Rectal smooth muscle tissue (tissue), 1 donor: Measurements from ENCODE around the gene KLF5.

ENCODE experiments used
- H3K27ac ChIP-seq: one replicate; pipeline ENCODE4 v1.7.0; 2013; ENCODE audit warnings: low read depth, low read length, inconsistent platforms
- H3K27me3 ChIP-seq: one replicate; pipeline ENCODE4 v1.7.0; 2013; ENCODE audit warnings: low read length; ENCODE audit not compliant: control insufficient read depth, insufficient read depth
- H3K36me3 ChIP-seq: one replicate; pipeline ENCODE4 v1.7.0; 2013; ENCODE audit warnings: low read length; ENCODE audit not compliant: control insufficient read depth, insufficient read depth
- H3K4me1 ChIP-seq: one replicate; pipeline ENCODE4 v1.7.0; 2013; ENCODE audit warnings: low read length; ENCODE audit not compliant: control insufficient read depth, insufficient read depth
- H3K4me3 ChIP-seq: one replicate; pipeline ENCODE4 v1.7.0; 2013; ENCODE audit warnings: low read length
- H3K9ac ChIP-seq: one replicate; pipeline ENCODE4 v1.7.0; 2013; ENCODE audit warnings: low read length

KLF5 gene

DNA sequence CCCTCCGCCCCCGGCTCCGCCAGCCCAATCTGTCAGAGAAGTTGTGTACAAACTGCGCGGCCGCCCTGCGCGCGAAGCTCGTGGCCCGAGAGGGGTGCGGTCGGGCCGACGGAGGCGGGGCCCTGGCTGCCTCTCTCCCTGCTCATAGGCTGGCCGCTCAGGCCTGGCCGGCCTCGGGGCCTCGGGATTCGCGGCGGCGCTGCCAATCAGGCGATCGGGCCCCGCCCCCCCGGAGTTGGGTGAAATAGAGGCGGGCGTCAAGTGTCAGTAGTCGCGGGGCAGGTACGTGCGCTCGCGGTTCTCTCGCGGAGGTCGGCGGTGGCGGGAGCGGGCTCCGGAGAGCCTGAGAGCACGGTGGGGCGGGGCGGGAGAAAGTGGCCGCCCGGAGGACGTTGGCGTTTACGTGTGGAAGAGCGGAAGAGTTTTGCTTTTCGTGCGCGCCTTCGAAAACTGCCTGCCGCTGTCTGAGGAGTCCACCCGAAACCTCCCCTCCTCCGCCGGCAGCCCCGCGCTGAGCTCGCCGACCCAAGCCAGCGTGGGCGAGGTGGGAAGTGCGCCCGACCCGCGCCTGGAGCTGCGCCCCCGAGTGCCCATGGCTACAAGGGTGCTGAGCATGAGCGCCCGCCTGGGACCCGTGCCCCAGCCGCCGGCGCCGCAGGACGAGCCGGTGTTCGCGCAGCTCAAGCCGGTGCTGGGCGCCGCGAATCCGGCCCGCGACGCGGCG, at the start of gene KLF5:
Gene KLF5, plus strand, starts transcription at position 270 of the 724 bp plus-strand sequence. Its CDS starts 323 bp downstream, at position 593.
- Histone ChIP-seq H3K36me3 (no peaks in the 10 kb centered on the region), H3K4me1 (no peaks in the 10 kb centered on the region), H3K4me3 (peak within 1 kb of the TSS; percentile 87), H3K27me3 (no peaks in the 10 kb centered on the region), H3K27ac (peak within 1 kb of the TSS; percentile 60), H3K9ac (peak within 1 kb of the TSS; percentile 32)

DNA sequence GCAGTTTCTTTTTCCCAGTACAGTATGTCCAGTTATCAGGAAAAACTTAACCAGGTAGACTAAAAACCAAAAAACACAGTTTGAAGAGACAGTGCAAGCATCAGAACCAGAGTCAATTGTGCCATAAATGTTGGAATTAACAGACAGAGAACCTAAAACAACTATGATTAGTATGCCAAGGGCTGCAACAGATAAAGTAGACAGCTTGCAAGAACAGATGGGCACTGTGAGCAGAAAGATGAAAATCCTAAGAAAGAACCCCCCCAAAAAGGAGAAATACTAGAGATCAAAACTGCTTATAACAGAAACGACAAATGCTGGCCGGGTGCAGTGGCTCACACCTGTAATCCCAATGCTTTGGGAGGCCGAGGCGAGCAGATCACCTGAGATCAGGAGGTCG, 47.1 kb upstream of the KLF5 start:
- H3K27ac ChIP-seq: no peak overlapping the region
- H3K4me3 ChIP-seq: no peak overlapping the region
- H3K4me1 ChIP-seq: no peaks in the 10 kb centered on the region
- no peak overlapping the region for H3K9ac ChIP-seq
- no peaks in the 10 kb centered on the region for H3K27me3 ChIP-seq
- no peaks in the 10 kb centered on the region for H3K36me3 ChIP-seq

DNA sequence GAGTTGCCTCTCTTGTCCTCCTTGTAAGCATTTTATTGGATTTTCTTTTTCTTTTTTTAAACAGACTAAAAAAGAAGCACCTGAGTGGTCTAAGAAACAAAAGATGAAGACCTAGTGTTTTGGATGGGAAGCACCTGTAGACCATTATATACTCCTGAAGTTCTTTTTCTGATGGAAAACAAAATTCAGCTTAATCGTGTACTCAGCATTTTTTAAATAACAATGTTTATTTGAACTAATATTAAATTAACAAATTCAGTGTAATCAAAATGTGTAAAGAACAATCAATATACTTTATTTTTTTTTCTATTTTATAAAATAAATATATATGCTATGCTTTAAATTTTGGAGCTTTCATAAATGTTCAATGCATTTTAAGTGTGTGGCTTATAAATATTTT, 43.0 kb upstream of the KLF5 start:
- no peaks in the 10 kb centered on the region for H3K27me3 ChIP-seq
- H3K36me3 ChIP-seq: no peaks in the 10 kb centered on the region
- no peak overlapping the region for H3K27ac ChIP-seq
- no peaks in the 10 kb centered on the region for H3K4me1 ChIP-seq
- no peak overlapping the region for H3K4me3 ChIP-seq
- no peak overlapping the region for H3K9ac ChIP-seq

DNA sequence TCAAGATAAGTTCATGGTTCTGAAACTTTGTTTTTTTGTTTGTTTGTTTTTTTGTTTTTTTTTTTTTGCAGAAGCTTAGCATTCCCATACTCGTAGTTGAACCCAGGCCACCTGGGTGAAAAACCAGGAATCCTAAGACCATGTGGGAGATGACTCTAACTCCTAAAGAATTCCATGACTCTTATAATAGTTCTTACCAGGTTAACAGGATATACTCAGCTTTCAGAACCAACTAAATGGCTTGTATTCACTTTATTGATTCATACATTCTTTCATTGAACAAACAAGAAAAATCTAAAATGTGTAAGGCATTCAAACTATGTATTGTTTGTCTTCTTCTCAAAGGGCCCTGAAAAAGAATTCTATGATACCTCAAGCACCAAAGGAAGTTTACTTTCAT, 40.5 kb upstream of the KLF5 start:
- Histone ChIP-seq H3K27me3 (no peaks in the 10 kb centered on the region), H3K4me1 (no peaks in the 10 kb centered on the region), H3K27ac (no peak overlapping the region), H3K9ac (no peak overlapping the region), H3K4me3 (no peak overlapping the region), H3K36me3 (no peaks in the 10 kb centered on the region)

DNA sequence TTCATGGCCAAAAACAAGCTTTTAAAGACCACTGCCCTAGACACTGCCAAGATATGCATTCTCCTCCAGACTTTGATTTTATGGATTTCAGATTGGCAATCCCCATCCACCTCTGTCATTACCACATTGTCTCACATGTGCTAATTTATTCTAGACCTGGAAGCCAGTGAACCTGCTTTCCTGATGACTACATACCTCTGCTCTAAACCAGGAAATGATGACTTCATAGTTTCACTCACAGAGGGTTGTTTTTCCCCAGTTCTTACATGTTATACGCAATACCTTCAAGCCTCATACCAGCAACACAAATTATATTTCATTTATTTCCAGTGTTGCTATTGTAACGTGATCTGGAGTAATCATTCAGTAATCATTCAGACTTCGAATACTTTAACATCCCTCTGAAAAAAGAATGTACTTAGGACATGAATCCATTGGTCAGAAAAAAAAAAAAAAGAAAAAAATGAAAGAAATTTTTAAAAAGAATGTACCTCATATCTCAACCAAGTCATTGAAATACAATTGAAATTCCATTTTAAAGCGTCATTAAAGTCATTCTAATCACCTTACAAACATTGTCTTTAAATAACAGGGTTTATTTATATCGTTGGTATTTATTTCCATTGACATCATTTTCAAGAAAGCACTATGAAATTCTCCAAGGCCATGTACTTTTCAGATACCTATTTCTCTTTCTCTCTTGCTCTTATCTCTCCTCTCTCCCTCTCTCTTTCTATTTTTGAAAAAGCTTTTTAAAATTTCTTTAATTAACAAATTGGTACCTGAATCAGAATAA, 33.4 kb upstream of the KLF5 start:
- Histone ChIP-seq H3K27ac (no peak overlapping the region), H3K36me3 (no peaks in the 10 kb centered on the region), H3K4me3 (no peak overlapping the region), H3K9ac (no peak overlapping the region), H3K27me3 (no peaks in the 10 kb centered on the region), H3K4me1 (no peaks in the 10 kb centered on the region)

DNA sequence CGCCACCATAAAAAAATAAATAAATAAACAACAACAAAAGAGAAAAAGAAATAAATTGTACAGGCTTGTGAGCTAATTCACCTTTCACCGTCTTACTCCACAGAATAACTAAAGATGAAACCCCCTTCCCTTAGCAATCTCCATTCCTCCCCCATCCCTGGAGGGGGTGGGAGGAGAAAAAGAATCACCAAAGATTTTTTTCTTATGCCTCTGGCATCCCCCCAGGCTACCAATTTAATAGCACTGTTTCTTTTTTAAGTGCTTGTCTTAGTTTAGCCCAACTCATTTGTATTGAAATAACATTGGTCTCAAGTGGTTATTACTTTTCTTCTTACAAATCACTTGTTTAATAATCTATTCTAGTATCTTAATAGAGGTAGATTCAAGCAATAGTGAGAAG, 23.9 kb upstream of the KLF5 start:
- H3K9ac ChIP-seq: no peak overlapping the region
- no peaks in the 10 kb centered on the region for H3K27me3 ChIP-seq
- H3K27ac ChIP-seq: no peak overlapping the region
- no peaks in the 10 kb centered on the region for H3K4me1 ChIP-seq
- H3K36me3 ChIP-seq: no peaks in the 10 kb centered on the region
- no peak overlapping the region for H3K4me3 ChIP-seq

DNA sequence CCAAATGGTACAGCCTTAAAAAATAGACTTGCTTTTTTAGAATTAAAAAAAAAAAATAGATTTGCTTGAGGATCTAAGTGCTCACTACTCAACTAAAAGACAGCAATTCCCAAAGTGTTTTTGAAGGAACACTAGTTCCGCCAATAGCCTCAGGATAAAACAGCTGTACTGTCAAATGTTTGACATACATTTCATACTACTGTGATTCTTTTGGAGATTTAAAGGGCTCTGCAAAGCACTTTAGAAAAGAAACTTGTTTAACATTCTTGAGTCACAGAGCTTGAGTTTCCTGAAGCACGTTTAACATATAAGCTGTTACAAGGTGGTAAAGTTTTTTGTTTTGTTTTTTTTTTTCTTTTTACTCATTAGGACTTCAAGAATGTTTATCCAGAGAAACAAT, 23.1 kb upstream of the KLF5 start:
- Histone ChIP-seq H3K4me1 (no peaks in the 10 kb centered on the region), H3K27me3 (no peaks in the 10 kb centered on the region), H3K4me3 (no peak overlapping the region), H3K27ac (no peak overlapping the region), H3K9ac (no peak overlapping the region), H3K36me3 (no peaks in the 10 kb centered on the region)

DNA sequence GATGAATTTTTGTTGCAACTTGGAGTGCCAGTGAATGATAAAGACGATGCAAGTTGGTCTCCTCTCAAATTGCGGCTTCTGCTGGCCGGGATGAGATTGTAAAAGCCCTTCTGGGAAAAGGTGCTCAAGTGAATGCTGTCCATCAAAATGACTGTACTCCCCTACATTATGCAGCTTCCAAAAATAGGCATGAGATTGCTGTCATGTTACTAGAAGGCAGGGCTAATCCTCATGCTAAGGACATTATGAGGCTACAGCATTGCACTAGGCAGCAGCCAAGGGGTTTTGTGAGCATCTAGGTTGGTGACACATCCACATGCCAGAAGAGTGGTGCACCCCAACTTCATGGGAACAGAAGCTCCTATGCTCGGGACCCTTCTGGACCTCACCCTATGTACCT, 22.2 kb upstream of the KLF5 start:
- H3K4me3 ChIP-seq: no peak overlapping the region

DNA sequence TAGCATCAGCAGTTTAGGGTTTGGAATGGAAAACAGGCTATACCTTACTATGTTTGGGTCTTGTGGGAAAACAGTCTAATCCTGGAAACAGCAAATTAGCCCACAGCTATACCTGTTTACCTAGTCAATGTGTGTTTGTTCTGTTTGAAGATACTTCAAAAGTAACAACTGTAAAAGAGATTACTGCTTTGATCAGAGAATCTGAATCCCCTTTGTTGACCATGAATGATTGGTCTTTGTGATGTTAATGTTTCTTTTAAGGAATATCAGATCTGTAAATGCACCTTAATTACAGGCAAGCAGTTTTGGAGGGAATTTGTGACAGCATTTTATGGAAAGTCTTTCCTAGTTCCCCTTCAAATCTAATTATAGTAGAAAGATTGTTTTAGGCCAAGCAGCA, 20.7 kb upstream of the KLF5 start:
- Histone ChIP-seq H3K4me1 (no peaks in the 10 kb centered on the region), H3K36me3 (no peaks in the 10 kb centered on the region), H3K27me3 (no peaks in the 10 kb centered on the region), H3K27ac (no peak overlapping the region), H3K9ac (no peak overlapping the region), H3K4me3 (no peak overlapping the region)

More for the DNA sequence above, 22.2 kb upstream of the KLF5 start:
- no peaks in the 10 kb centered on the region for H3K4me1 ChIP-seq
- no peak overlapping the region for H3K9ac ChIP-seq
- H3K27ac ChIP-seq: no peak overlapping the region
- no peaks in the 10 kb centered on the region for H3K36me3 ChIP-seq
- H3K27me3 ChIP-seq: no peaks in the 10 kb centered on the region

DNA sequence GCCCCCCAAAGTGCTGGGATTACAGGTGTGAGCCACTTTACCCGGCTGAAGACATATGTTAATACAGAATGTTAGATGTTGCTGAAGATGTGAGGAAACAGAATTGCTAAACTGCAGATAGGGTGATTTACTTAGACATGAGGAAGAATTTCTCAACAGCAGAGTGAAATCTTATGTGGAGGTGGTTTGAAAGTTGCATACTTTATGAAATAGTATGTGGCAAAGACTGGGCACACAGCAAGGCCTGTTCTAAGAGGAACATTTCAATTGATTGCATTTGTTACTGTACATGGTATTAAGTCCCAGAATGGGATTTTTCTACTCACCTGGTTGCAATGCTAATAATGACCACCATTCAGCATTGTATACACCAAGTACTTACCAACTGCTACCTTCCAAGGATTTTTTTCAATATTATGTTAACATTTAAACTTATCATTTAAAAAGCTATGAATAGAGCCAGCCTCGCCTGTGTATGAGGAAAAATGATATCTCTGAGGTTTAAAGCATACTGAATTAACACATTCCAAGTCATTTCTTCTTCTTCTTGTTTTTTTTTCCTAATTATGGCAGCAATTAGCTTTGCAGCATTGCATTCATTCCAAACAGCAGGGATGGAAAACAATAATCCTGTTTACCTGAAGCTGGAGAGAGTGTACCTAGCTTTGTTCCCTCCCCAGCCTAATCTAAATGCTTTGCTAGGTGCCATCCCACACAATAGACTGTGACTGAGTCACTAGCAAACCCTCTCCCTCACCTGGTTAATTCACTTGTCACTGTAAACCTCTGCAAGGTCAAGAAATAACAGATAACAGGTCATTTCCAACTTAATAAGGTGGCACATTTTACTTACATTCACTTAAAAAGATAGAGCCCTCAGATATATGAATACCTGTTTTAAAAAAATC, 19.4 kb upstream of the KLF5 start:
- Histone ChIP-seq H3K4me3 (no peak overlapping the region), H3K27me3 (no peaks in the 10 kb centered on the region), H3K27ac (no peak overlapping the region), H3K4me1 (no peaks in the 10 kb centered on the region), H3K9ac (no peak overlapping the region), H3K36me3 (no peaks in the 10 kb centered on the region)

DNA sequence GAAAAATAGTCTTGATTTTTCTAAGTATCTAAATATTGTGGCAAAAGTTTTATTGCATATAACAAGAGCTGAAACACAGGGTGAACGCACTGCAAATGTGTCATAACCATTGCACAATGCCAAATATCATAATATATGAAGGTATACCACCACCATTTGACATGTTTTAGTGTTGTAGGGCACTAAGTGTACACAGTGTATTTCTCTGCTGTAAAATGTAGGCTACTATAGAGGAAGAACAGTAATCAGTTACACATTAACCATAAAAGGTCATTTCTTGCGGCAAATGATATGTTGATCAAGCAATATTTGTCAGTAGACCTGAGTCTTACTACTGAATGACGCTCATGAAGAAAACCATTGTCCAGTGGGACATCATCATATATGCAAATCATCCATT, 18.3 kb upstream of the KLF5 start:
- H3K36me3 ChIP-seq: no peaks in the 10 kb centered on the region
- no peak overlapping the region for H3K4me3 ChIP-seq
- no peak overlapping the region for H3K27ac ChIP-seq
- H3K9ac ChIP-seq: no peak overlapping the region
- H3K27me3 ChIP-seq: no peaks in the 10 kb centered on the region
- no peaks in the 10 kb centered on the region for H3K4me1 ChIP-seq

DNA sequence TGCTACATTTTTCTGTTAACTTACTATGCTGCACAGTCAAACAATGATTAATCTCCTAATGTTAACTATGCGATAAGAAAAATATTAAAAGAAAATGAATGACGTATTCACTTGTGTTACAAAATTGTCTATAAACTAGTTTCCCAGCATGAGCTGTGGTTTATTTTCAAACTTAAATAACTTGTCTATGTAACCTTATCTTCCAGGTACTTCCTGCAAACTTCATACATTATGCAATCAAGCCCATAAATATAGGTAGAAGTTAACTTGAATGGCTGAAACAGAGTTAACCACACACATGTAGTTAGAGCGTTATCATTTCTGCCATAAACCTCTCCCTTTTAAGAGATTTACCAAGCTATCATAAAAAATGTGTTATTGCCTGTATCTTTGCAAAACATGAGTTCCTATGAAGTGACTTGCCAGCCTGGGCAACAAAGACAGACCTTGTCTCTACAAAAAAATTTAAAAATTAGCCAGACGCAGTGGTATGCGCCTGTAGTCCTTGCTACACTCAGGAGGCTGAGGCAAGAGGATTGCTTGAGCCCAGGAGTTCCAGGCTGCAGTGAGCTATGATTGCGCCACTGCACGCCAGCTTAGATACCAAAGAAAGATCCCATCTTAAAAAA, 17.7 kb upstream of the KLF5 start:
- H3K4me3 ChIP-seq: no peak overlapping the region
- H3K4me1 ChIP-seq: no peaks in the 10 kb centered on the region
- H3K36me3 ChIP-seq: no peaks in the 10 kb centered on the region
- no peak overlapping the region for H3K27ac ChIP-seq
- H3K9ac ChIP-seq: no peak overlapping the region
- H3K27me3 ChIP-seq: no peaks in the 10 kb centered on the region
